Activated naive CD8-positive, alpha-beta T cell treated with anti-CD3 and anti-CD28 coated beads, Interleukin-2, amount 10 ng/mL, durations not matched to agents 7 days and 5 days (primary cell): ENCODE results near the gene TMEM132D. TPM values are rescaled to one million over a fixed set of nuclear protein-coding genes. Genes with fewer than 3 reads are reported as not detected.

Experiments
- ATAC-seq: fragments of 150-1000 bp; cut with Tn5 transposase; one replicate; pipeline ENCODE4 v1.10.0; 2021; ENCODE audit warnings: low read depth, moderate library complexity
- POLR2A ChIA-PET: fragments of 350-600 bp; sonication (Branson Sonifier 250); formaldehyde crosslinking; loops from one replicate; lab custom pipeline; 2021; ENCODE audit warnings: antibody characterized with exemption; lab: Charles Lee
- DNase-seq: peaks from one replicate; pipeline ENCODE4 v3.0.0; 2021
- H3K27ac Mint-ChIP-seq: one replicate; pipeline ENCODE4 v1.8.0; 2022; ENCODE audit warnings: mild to moderate bottlenecking, mixed read lengths
- H3K27me3 Mint-ChIP-seq: one replicate; pipeline ENCODE4 v1.8.0; 2022; ENCODE audit warnings: mild to moderate bottlenecking, moderate library complexity, mixed read lengths
- H3K36me3 Mint-ChIP-seq: one replicate; pipeline ENCODE4 v1.8.0; 2021; ENCODE audit warnings: mild to moderate bottlenecking, mixed read lengths
- H3K4me1 Mint-ChIP-seq: one replicate; pipeline ENCODE4 v1.8.0; 2021; ENCODE audit warnings: mixed read lengths
- H3K4me3 Mint-ChIP-seq: one replicate; pipeline ENCODE4 v1.8.0; 2022; ENCODE audit warnings: mild to moderate bottlenecking, moderate library complexity, mixed read lengths
- H3K9me3 Mint-ChIP-seq: one replicate; pipeline ENCODE4 v1.8.0; 2021; ENCODE audit warnings: mixed read lengths
- total RNA-seq, 2 experiments: library from RNA; stranded (reverse); gene quantifications; one replicate each; pipeline ENCODE4 v1.2.3, GENCODE V29; 2021

The TMEM132D gene
- total RNA-seq, 2 experiments from 2014 or later: not detected

DNA sequence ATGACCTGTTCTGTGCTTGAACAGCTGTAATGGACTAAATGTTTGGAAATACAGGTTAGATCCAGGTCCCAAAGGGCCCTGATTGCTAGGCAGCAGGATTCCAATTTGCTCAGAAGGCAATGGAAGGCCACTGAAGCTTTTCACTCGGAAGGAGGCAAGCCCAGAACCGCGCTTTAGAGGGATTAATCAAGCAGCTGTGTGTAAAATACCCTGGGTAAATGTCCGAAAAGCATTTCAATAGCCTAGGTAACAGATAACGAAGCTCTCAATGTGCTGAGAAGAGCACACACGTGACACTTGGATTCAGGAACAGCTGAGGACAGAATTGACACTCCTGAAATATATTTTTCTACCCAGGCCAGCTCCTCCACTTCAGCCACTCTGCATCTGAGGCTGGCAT is 436.1 kb downstream of the TMEM132D start:
- no peak for DNase-seq
- Mint-ChIP-seq H3K27ac (no peak overlapping the region), H3K9me3 (peaks cover 4% of the 10 kb centered on the region), H3K4me1 (no peaks in the 10 kb centered on the region), H3K27me3 (no peaks in the 10 kb centered on the region), H3K36me3 (no peaks in the 10 kb centered on the region), H3K4me3 (no peak overlapping the region)
- POLR2A ChIA-PET: no interaction called here
- no peak for ATAC-seq

DNA sequence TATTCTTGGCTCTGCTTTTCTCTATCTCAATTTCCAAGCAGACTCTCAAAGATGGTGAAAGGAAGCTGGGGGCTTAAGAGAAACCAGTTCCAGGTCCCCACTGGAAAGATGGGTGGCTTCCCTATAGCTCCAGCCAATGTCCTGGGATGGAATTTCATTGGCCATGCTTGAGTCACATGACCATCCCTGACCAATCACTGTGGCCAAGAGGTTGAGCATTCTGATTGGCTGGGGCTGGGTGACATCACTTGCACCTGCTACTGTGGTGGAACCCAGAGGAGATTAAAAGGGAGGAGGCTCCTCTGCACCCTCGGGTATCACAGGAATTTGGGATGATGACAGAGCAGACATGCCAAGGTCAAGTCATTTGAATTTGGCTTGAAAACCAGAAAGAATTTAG is 436.5 kb downstream of the TMEM132D start:
- ATAC-seq (no peak), DNase-seq (no peak)
- no peak overlapping the region for H3K4me3 Mint-ChIP-seq
- no peaks in the 10 kb centered on the region for H3K4me1 Mint-ChIP-seq
- no peaks in the 10 kb centered on the region for H3K27me3 Mint-ChIP-seq
- H3K27ac Mint-ChIP-seq: no peak overlapping the region
- peaks cover 4% of the 10 kb centered on the region for H3K9me3 Mint-ChIP-seq
- H3K36me3 Mint-ChIP-seq: no peaks in the 10 kb centered on the region
- POLR2A ChIA-PET: no interaction called here

DNA sequence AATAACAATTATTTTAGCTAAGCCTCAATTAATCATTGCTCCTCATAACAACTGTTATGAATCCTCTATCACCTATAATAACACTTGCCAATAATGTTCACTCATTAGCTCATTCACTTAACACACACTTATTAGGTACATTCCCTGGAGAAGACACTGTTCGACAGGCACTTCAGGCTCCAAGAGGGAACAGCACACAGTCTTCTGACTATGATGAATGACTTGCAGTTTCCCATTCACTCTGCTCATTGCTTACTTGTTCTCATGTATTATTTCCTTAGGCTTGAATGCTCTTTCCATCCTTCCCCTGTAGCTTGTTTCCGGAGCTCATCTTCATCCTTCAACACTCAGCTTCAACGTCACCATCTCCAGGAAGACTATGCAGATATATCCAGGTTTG is 437.3 kb downstream of the TMEM132D start:
- DNase-seq: no peak
- Mint-ChIP-seq H3K4me1 (no peaks in the 10 kb centered on the region), H3K4me3 (no peak overlapping the region), H3K9me3 (peaks cover 4% of the 10 kb centered on the region), H3K36me3 (no peaks in the 10 kb centered on the region), H3K27me3 (no peaks in the 10 kb centered on the region), H3K27ac (no peak overlapping the region)
- ATAC-seq: no peak
- POLR2A ChIA-PET: no interaction called here

DNA sequence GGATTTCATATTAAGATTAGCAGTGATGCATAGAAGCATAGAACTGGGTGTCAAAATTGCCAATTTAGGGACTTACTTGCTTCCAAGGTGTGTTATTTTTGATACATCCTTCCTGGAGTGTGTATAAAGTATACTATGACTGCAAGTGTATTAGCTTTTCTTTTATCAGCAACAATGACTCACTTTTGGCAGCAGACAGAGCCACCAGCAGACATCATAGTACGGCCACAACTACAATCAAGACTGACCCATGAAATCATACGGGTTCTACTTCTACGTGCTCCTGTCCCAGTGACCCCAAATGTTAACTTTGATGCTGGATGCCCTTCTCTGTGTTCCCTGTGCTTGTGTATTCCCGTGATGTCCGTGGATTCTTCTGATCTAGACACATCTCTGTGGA is 443.9 kb downstream of the TMEM132D start:
- H3K4me1 Mint-ChIP-seq: no peaks in the 10 kb centered on the region

DNA sequence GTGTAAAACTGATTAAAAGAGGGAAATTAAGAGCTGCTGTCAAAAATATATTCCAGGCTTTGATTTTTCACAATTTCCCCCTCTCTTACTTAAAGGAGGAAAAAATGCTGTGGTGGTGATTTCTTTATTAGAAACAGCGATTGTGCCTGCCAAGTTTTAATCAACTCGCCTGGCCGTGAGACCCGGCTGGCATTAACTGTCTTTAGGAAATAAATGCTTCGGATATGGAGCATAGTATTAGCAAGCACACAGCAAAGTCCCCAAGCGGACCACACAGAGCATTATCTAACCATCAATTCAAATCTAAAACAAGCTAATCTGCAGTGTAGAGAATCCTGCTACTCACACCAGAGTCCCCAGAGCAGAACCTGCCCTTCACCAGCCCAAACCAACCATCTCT is 457.1 kb downstream of the TMEM132D start:
- POLR2A ChIA-PET: no interaction called here
- ATAC-seq (no peak), DNase-seq (no peak)
- Mint-ChIP-seq H3K27ac (no peak overlapping the region), H3K27me3 (no peaks in the 10 kb centered on the region), H3K4me3 (no peak overlapping the region), H3K4me1 (no peaks in the 10 kb centered on the region), H3K36me3 (no peaks in the 10 kb centered on the region), H3K9me3 (peaks cover 1% of the 10 kb centered on the region)

More for the DNA sequence above, 443.9 kb downstream of the TMEM132D start:
- DNase-seq (no peak), ATAC-seq (no peak)
- Mint-ChIP-seq H3K27me3 (no peaks in the 10 kb centered on the region), H3K27ac (no peak overlapping the region), H3K36me3 (no peaks in the 10 kb centered on the region), H3K4me3 (no peak overlapping the region), H3K9me3 (peaks cover 4% of the 10 kb centered on the region)
- POLR2A ChIA-PET: no interaction called here

DNA sequence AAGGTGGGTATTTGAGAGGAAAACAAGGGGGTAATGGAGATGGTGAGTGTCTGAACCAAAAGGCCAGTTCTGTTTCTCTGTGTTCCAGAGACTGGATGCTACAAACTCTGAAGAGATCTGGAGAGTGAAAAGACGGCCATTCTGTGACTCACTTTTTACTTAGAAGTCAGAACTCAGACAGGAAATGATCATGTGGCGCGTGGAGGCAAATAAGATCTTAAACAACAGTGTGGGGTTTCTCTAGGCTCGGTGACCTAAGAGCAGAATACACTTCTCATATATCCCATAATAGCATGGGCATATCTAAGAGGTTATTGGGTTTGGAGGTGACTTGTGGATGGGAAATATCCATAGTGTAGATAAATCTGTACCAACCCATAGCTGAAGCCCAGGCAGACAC is 463.5 kb downstream of the TMEM132D start:
- Mint-ChIP-seq H3K4me1 (no peaks in the 10 kb centered on the region), H3K27me3 (no peaks in the 10 kb centered on the region), H3K9me3 (peaks cover 10% of the 10 kb centered on the region), H3K27ac (no peak overlapping the region), H3K36me3 (no peaks in the 10 kb centered on the region), H3K4me3 (no peak overlapping the region)
- POLR2A ChIA-PET: no interaction called here
- DNase-seq: no peak
- ATAC-seq: no peak

DNA sequence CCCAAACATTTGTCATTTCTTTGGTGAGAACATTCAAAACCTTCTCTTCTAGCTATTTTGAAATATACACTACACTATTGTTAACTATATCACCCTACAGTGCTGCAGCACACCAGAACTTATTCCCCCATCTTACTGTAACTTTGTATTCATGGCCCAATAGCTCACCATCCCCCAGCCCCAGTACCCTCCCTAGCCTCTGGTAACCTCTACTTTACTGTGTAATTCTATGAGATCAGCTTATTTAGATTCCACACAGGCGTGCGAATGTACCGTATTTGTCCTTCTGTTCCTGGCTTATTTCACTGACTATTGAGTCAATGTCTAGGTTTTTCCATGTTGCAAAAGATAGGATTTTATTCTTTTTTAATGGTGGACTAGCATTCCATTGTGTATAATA is 469.0 kb downstream of the TMEM132D start:
- Mint-ChIP-seq H3K9me3 (peaks cover 8% of the 10 kb centered on the region), H3K27ac (no peak overlapping the region), H3K36me3 (no peaks in the 10 kb centered on the region), H3K4me1 (no peaks in the 10 kb centered on the region), H3K4me3 (no peak overlapping the region), H3K27me3 (no peaks in the 10 kb centered on the region)
- POLR2A ChIA-PET: no interaction called here
- DNase-seq (no peak), ATAC-seq (no peak)

DNA sequence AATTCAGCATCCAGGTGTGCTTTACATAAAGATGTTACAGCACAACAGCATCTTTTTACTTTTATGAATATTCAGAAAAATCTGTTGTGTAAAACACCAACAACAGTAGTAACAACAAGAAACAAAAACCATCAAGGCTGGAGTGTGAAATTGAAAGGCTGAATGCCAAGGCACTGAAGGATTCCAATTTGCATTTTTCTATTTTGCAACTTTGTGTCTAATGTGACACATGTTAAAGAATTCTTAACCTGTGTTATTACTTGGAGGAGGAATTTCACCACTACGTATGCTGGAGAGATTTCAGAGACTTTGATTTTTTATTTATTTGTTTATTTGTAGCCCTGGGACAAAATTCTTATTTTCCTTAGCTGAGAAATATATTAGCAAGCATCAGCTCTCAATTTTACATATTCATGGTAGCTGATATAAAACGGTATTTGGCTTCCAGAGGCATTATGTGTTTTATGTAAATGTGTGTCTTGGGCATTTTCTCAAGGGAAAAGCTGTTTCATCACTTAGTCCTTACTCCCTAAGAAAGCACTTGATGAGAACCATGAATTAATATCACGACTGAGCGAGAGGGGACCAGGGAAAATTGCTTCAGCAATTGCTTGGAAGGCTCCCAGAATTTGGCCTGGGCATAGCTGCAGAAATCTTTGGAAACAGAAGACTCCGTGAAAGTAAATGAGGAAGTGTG is 475.4 kb downstream of the TMEM132D start:
- Mint-ChIP-seq H3K36me3 (no peaks in the 10 kb centered on the region), H3K27me3 (no peaks in the 10 kb centered on the region), H3K27ac (no peak overlapping the region), H3K4me1 (no peaks in the 10 kb centered on the region), H3K9me3 (peaks cover 6% of the 10 kb centered on the region), H3K4me3 (no peak overlapping the region)
- DNase-seq (no peak), ATAC-seq (no peak)
- POLR2A ChIA-PET: no interaction called here

DNA sequence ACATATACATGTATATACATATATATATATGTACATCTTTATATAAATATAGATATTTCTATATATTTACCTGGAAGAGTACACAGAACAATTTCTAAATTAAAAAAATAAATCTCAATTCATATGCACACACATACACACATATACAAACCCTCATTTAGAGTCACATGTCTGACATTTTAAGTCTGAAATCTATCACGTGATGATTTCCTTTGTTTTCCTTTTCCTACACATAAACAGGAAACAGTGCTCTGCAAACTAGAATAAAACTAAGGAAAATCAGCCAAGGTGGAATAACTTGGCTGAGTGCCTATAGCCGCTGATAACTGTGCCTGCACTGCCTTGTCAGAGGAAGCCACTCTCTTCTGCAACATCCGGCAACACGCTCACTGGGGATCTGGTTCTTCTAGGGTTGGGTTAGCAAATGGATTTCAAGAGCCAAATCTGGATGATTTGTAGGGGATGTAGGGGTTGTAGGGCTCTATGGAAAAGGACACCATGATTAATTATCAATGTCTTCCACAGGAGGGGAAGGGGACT is 480.7 kb downstream of the TMEM132D start:
- ATAC-seq: no peak
- H3K27me3 Mint-ChIP-seq: no peaks in the 10 kb centered on the region
- POLR2A ChIA-PET: no interaction called here
- no peak overlapping the region for H3K4me3 Mint-ChIP-seq
- DNase-seq: no peak
- H3K4me1 Mint-ChIP-seq: no peaks in the 10 kb centered on the region
- H3K27ac Mint-ChIP-seq: no peak overlapping the region
- H3K9me3 Mint-ChIP-seq: peaks cover 5% of the 10 kb centered on the region
- H3K36me3 Mint-ChIP-seq: no peaks in the 10 kb centered on the region

DNA sequence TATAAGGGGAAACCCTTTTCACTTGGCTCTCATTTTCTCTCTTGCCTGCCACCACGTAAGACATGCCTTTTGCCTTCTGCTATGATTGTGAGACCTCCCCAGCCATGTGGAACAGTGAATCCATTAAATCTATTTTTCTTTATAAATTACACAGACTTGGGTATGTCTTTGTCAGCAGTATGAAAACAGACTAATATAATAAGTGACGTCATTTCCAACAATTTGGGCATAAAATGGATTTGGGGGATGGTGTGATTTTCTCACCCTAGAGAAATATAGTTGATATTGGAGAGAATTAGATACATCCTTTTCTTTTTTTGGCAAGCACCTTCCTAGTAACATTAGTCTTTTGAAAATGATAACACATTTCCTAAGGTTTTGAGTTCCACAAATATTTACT is 490.5 kb downstream of the TMEM132D start:
- Mint-ChIP-seq H3K4me1 (no peaks in the 10 kb centered on the region), H3K27ac (no peak overlapping the region), H3K27me3 (no peaks in the 10 kb centered on the region), H3K36me3 (no peaks in the 10 kb centered on the region), H3K9me3 (peaks cover 7% of the 10 kb centered on the region), H3K4me3 (no peak overlapping the region)
- ATAC-seq (no peak), DNase-seq (no peak)
- POLR2A ChIA-PET: no interaction called here

DNA sequence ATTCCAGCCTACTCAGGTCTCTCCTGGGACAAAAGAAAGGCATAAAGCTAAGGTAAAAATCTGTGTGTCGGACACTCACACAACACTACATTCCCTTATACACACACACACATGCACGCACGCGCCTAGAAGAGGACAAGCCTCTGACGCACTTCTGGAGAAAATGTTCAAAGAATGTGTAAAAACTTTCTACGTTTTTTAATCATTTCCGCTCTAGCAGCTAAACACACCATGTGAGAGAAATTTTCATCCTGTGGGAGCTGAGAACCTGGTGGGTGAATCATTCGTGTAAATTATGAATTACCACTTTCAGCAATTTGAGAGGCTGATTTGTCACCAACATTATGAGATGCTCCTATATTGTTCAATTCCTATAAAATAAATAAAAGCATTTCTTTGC is 494.5 kb downstream of the TMEM132D start:
- H3K27ac Mint-ChIP-seq: no peak overlapping the region
- H3K4me3 Mint-ChIP-seq: no peak overlapping the region
- no peaks in the 10 kb centered on the region for H3K36me3 Mint-ChIP-seq
- POLR2A ChIA-PET: no interaction called here
- ATAC-seq (no peak), DNase-seq (no peak)
- no peaks in the 10 kb centered on the region for H3K4me1 Mint-ChIP-seq
- no peaks in the 10 kb centered on the region for H3K27me3 Mint-ChIP-seq
- peaks cover 4% of the 10 kb centered on the region for H3K9me3 Mint-ChIP-seq

DNA sequence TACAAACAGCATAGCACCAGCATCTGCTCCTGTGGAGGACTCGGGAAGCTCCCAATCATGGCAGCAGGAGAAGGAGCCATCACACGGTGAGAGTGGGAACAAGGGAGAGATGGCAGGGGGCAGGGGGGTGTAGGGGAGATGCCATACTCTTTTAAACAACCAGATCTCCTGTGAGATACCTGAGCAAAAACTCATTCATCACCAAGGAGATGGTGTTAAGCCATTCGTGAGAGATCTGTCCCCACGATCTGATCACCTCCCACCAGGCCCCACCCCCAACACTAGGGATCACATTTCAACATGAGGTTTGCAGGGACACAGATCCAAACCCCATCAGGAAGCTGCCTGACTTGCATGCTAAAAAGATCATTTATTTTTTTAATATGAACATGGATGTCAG is 499.3 kb downstream of the TMEM132D start:
- Mint-ChIP-seq H3K4me3 (no peak overlapping the region), H3K27me3 (no peaks in the 10 kb centered on the region), H3K9me3 (peaks cover 6% of the 10 kb centered on the region), H3K27ac (no peak overlapping the region), H3K36me3 (no peaks in the 10 kb centered on the region), H3K4me1 (no peaks in the 10 kb centered on the region)
- DNase-seq (no peak), ATAC-seq (no peak)
- POLR2A ChIA-PET: no interaction called here

DNA sequence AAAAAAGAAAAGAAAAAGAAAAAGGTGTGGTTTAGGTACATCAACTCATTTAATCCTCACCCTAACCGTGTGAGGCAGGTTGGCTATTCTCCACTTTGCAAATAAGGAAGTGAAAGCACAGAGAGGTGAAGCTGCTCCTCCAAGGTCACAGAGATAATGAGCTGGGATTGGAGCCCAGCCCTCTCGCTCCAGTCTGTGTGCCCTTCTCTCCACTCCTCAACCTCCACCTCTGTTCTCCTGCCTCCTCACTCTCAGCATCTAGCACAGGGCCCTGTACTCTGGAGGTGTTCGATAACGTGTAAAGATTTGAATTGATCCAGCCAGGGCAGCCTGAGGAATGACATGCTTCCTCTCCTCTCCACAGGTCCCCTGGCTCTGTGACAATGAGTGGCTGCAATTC is 502.3 kb downstream of the TMEM132D start:
- H3K36me3 Mint-ChIP-seq: no peaks in the 10 kb centered on the region
- POLR2A ChIA-PET: no interaction called here
- DNase-seq: no peak
- H3K27me3 Mint-ChIP-seq: no peaks in the 10 kb centered on the region
- no peak overlapping the region for H3K4me3 Mint-ChIP-seq
- H3K27ac Mint-ChIP-seq: no peak overlapping the region
- no peaks in the 10 kb centered on the region for H3K4me1 Mint-ChIP-seq
- no peak for ATAC-seq
- H3K9me3 Mint-ChIP-seq: peaks cover 6% of the 10 kb centered on the region

DNA sequence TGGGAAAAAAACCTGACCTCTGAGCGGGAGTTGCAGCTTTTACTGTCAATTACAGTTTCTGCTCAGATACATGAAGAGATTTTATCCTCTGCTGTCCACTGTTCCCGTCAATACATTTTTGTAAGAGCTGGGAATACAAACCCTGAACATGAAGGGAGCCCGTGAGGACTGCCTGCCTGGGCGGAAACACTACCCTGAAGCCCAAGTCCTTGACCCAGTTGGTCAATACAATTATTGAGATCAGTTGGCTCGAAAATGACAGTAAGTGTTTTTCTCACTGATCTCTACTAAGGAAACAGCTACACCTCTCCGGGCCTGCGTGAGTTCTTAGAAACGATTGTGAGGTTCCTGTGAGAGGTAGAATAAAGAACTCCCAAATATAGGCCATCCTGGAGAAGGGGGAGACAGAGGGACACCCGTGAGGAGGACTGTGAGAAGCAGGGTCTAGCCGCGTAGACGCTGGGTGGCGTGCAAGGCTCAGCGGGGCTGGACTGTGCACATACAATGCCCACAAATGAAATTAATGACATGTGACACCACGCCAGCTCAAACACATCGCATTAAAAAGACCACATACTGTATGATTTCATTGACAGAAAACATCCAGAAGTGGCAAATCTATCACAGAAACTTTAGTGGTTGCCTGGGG is 509.5 kb downstream of the TMEM132D start:
- H3K9me3 Mint-ChIP-seq: peaks cover 3% of the 10 kb centered on the region
- no peak overlapping the region for H3K27ac Mint-ChIP-seq
- no peaks in the 10 kb centered on the region for H3K36me3 Mint-ChIP-seq
- POLR2A ChIA-PET: no interaction called here
- DNase-seq (no peak), ATAC-seq (no peak)
- H3K27me3 Mint-ChIP-seq: no peaks in the 10 kb centered on the region
- H3K4me3 Mint-ChIP-seq: no peak overlapping the region
- no peaks in the 10 kb centered on the region for H3K4me1 Mint-ChIP-seq
